T47D (cell line): ENCODE results near the gene KLHL29.
A peak's percentile ranks its signal among the peaks of the same experiment; 100 is the strongest.

Source experiments
- DNase-seq, 2 experiments: peaks; one replicate each; pipeline versions ENCODE4 v3.0.0 to v3.0.0-alpha.2; 2011 to 2012; ENCODE audit warnings: low read depth in 1 of 2, low spot score in 1 of 2
- JUND ChIP-seq: IDR thresholded peaks from 2 replicates; pipeline ENCODE4 v1.6.1; 2012; ENCODE audit warnings: low read depth
- in situ Hi-C: cut with HindIII; loops from 2 replicates; pipeline ENCODE4 v1.10.0; 2016; ENCODE audit warnings: low sequenced_read_pairs, low pct_unique_long_range_greater_than_20kb

Gene KLHL29

DNA sequence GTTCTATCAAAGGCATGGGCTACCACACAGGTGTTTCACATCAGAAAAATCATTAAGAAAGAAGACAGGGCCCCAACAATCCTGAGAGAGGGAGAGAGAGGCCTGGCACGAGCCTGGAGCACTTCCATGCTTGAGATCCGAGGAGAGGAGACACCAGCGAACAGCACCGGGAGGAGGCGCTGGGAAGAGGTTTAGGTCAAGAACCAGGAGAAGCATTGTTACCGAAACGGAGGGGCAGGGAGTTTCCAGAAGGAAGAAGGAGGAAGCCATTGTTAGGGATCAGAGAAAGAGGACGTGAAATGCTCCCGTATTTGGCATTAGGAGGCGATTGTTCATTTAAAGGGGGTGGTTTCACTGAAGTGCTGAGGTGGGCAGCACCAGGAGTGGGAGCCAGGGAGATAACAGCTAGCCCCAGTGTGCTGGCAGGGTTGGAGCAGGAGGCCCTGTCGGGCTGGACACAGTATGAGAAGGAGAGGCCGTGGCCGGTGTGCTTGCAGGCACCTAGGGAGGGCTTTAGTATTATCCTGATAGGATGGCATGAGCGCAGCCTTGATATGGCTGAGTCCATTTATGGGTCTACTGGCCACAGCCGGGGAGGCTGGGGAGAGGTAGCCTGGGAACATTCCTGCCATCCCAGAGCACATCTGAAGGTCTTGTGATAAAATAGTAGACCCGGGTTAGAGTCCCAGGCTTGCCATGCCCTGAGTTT, 244.9 kb downstream of the KLHL29 start:
- no peak for DNase-seq
- TF ChIP-seq JUND: no peak
- in situ Hi-C loops: no loop called here

DNA sequence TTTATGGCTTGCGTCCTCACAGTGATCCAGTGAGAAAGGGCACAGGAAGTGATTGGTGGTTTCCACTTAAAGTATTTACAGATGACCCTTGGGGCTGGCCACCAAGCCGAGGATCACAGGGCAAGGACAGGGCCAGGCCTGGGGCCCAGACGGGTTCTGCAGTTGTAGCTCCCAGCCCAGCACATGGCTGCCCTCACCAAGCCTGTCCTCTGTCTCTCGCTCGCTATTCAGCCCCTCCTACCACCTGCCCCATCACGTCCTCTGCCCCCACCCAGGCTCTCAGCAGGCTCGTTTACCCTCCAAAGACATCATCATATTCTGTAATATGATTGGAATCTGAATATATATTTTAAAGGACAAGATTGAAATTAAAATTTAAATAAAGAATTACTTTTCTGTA, 246.0 kb downstream of the KLHL29 start:
- TF ChIP-seq JUND: no peak
- in situ Hi-C loops: no loop called here
- DNase-seq: no peak

DNA sequence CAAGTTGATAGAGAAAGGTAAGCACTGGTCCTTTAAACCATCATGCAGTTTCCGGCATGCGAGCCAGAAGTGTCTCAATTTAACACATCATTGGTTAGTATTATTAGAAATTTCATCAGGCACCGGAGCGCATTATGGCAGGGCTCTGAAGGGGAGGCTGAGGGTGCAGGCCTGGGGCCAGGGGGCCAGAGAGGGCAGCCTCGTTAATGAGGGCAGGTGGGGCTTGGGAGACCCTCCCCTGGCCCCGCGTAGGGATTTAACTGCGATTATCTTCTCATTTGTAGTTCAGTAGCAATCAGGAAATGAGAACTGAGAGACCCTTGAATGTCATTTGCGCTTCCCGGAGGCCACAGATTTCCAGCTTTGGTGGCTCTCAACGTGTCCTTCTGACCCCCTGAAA, 246.4 kb downstream of the KLHL29 start:
- DNase-seq: no peak
- TF ChIP-seq JUND: no peak
- in situ Hi-C loops: no loop called here

DNA sequence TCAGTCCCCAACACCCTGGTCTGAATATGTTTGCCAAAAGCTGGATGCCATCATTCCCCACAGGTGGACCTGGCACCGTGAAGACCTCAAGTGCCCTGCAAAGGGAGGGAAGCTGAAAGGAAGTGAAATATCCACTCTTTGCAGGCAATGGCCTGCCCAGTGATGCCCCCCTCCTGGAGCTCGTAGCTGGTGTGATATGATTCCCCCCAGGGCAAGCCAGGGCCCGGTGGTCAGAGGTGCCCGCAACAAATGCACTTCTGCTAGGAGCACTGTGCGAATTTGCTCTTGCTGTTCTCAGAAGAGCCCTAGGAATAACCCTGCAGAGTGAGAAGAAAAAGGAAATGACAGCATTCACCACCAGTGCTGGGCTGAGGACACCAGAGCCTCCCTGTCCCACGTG, 247.4 kb downstream of the KLHL29 start:
- TF ChIP-seq JUND: no peak
- in situ Hi-C loops: no loop called here

GRCh38 chr2:23632831-23633395, 247.9 kb downstream of the KLHL29 start:
- TF ChIP-seq JUND: no peak
- DNase-seq: no peak
- in situ Hi-C loops: no loop called here

More for the DNA sequence above, 247.4 kb downstream of the KLHL29 start:
- DNase-seq: no peak

DNA sequence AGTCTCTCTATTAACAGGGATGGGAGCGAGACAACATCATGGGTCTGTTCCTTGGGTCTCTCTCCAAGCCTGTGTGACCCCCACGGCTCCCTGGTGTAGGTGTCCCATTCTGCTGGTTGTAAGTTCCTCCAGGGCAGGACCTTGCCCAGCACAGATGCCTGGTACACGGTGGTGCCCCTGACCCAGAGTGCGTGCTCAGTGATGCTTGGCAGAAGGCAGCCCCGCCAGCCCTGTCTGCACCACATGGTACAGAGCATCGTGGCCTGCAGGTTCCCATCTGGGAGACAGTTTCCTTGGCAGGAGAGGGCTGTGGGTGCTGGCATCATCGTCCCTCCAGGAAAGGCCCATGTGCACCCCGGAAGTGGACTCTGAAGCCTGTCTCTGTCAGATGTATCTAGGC, 249.0 kb downstream of the KLHL29 start:
- no peak for DNase-seq
- TF ChIP-seq JUND: no peak
- in situ Hi-C loops: no loop called here

DNA sequence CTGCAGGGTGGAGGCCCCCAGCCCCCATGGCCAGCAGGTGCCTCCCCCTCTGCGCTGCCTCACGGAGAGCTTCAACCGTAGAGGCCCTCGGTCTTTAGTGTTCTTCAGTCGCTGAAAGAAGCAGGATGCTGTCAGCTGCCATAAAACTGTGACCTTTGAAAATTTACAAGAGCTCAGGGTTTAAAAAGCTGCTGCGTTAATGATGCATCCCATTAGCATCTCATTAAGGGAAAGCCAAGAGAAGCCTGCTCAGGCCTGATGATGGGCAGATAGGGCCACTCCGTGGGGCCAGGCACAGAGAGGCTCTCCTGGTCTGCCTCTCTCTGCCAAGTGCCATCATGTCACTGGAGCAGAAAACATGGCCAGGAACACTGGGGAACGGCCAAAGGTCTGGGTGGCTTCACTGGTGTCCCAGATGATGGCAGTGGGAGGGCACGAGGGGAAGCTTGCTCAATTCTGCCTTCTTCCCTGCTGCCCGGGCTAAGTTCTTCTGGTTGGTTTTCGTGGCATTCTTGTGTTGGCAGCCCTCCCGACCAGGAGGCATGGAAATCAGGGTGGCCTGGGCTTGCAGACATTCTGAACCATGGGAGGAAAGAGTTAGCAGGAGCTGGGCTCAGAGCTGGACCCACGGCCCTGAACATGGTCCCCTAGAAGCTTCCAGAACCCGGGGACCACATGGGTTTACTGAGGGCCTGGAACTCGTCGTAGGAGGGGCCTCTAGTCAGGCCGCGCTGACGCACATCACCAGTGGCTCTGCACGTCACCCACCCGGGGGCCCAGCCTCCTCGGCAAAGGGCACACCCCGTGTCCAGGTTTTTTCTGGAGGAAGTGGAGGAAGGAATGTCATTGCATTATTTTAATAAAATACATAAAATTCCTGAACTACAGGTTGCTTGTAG, 250.7 kb downstream of the KLHL29 start:
- no peak for TF ChIP-seq JUND

DNA sequence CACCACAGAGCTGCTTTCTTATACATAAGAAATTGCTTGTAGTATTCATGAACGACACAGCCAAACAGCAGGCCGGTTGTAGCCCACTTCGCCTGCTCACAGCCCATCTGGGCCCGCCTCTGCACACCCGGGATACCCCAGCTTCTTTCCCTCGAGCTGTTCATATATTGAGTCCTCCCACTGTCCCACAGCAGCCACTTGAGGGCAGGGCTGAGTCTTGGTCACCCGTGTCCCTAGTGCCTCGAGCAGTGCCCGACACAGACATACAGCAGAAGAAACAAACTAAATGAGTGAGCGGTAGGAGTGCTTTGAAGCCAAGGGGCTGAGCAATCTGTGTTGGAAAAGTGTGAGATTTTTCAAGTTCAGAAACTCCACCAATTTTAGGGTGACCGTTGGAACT, 251.4 kb downstream of the KLHL29 start:
- DNase-seq: peak; percentile 18 to 41
- in situ Hi-C loops: no loop called here
- TF ChIP-seq JUND: no peak

More for the DNA sequence above, 250.7 kb downstream of the KLHL29 start:
- no peak for DNase-seq
- in situ Hi-C loops: no loop called here

- DNase-seq: no peak
- no peak for TF ChIP-seq JUND
- in situ Hi-C loops: no loop called here
These were observed 252.2 kb downstream of the KLHL29 start for GRCh38 chr2:23637011-23637778.

DNA sequence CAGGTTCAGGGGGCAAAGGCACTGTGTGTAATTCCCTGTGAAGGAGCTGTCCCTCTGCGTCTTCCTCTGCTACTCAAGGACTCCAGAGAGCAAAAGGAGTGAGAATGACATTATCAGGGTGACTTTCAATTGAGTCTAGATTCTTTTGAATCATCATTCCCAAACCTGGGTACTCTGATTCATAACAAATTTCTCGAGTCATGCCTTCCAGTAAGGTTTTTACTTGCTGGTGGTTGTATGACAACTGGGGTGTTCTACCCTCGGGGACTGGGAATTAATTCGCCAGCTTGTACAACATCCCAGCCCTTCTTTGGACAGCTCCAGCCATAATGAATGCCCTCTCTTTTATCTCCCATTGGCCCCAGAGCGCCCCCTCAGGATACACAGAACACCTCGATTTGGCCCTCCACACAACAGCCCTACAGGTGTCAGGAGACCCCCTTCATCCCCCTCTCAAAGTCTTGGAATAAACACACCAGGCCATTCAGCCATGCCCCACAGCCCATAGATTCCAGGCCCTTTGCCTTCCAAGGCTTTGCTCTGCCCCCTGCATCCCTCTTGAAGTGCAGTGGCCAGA, 254.5 kb downstream of the KLHL29 start:
- in situ Hi-C loops: no loop called here
- TF ChIP-seq JUND: no peak
- no peak for DNase-seq

DNA sequence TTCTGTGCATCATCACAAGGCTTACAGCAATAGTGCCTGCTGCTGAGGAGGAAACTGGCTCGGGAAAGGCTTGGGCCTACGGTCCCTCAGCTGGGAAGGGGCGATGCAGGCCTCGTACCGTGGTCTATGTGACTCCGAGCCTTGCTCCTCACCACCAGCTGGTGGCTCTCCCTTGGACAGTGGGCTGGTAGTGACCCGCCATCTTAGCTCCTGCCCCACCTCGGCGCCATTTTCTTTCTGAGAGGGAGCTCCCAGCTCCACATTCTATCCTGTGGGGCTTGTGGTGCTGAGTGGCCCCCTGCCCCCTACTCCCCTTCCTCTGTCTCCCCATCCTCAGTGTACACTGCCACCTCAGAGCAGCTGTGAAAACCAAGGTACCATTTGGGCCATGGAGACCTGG, 255.7 kb downstream of the KLHL29 start:
- no peak for TF ChIP-seq JUND
- in situ Hi-C loops: no loop called here
- no peak for DNase-seq

GRCh38 chr2:23642516-23642915, 257.5 kb downstream of the KLHL29 start:
- TF ChIP-seq JUND: no peak
- DNase-seq: no peak

More at GRCh38 chr2:23642516-23642915, 257.5 kb downstream of the KLHL29 start:
- in situ Hi-C loops: no loop called here
